H1 (cell line): ENCODE data around the gene LDLRAD4. TPM values are rescaled to one million over a fixed set of nuclear protein-coding genes. Genes with fewer than 3 reads are reported as not detected.
A peak's percentile ranks its signal among the peaks of the same experiment; 100 is the strongest.

Source experiments
- CTCF ChIA-PET: fragments of 300-600 bp; sonication (Branson Sonifier 250); formaldehyde crosslinking; loops from one replicate; lab custom pipeline; 2021; ENCODE audit not compliant: partially characterized antibody; lab: Charles Lee
- POLR2A ChIA-PET: fragments of 300-600 bp; sonication (Branson Sonifier 250); formaldehyde crosslinking; loops from one replicate; lab custom pipeline; 2021; ENCODE audit warnings: inconsistent platforms; ENCODE audit not compliant: partially characterized antibody; lab: Charles Lee
- DNase-seq, 2 experiments: peaks; one replicate each; pipeline versions ENCODE4 v3.0.0 to v3.0.0-alpha.2; 2010 to 2022; ENCODE audit warnings: low spot score in 2 of 2, low read depth in 1 of 2, mixed read lengths in 1 of 2
- FAIRE-seq: peaks from 2 replicates; lab custom pipeline; 2011; peaks lifted over from hg19 to GRCh38; lab: Jason Lieb, UNC
- H2AFZ ChIP-seq: 2 replicates; pipeline ENCODE4 v1.8.1; 2012; ENCODE audit warnings: low read length, inconsistent platforms
- H2AK5ac ChIP-seq: 2 replicates; pipeline ENCODE4 v1.6.1; 2013; ENCODE audit warnings: low read depth, low read length
- H2BK120ac ChIP-seq: replicated peaks from 2 replicates; pipeline ENCODE3; 2013; ENCODE audit warnings: low read depth, low read length, inconsistent platforms
- H2BK12ac ChIP-seq: 2 replicates; pipeline ENCODE4 v1.6.1; 2013; ENCODE audit warnings: low read depth, low read length
- H2BK15ac ChIP-seq: 2 replicates; pipeline ENCODE4 v1.6.1; 2013; ENCODE audit warnings: low read length
- H2BK20ac ChIP-seq: 2 replicates; pipeline ENCODE4 v1.6.1; 2013; ENCODE audit warnings: low read length
- H2BK5ac ChIP-seq: 2 replicates; pipeline ENCODE4 v1.6.1; 2013; ENCODE audit warnings: low read depth, low read length
- H3K14ac ChIP-seq: 2 replicates; pipeline ENCODE4 v1.6.1; 2013; ENCODE audit warnings: inconsistent platforms; ENCODE audit not compliant: insufficient read length
- H3K18ac ChIP-seq: 2 replicates; pipeline ENCODE4 v1.6.1; 2013; ENCODE audit warnings: low read length; ENCODE audit errors: extremely low read depth
- H3K23ac ChIP-seq: 2 replicates; pipeline ENCODE4 v1.6.1; 2013; ENCODE audit warnings: inconsistent platforms; ENCODE audit not compliant: insufficient read length
- H3K23me2 ChIP-seq: 2 replicates; pipeline ENCODE4 v1.6.1; 2013; ENCODE audit warnings: low read depth, low read length
- H3K27ac ChIP-seq: 2 replicates; pipeline ENCODE4 v1.6.1; 2011; ENCODE audit warnings: low read depth, low read length, inconsistent platforms
- H3K27me3 ChIP-seq, 4 experiments: replicated peaks in 1 of 4; 1 replicate in 1 of 4; 2 replicates in 3 of 4; pipeline versions ENCODE4 v1.6.1 to v1.8.1; 2011 to 2013; ENCODE audit warnings: low read length in 3 of 4, mild to moderate bottlenecking in 3 of 4, inconsistent platforms in 2 of 4, mixed read lengths in 2 of 4, moderate library complexity in 1 of 4; ENCODE audit not compliant: control insufficient read depth in 3 of 4, insufficient read depth in 3 of 4; ENCODE audit errors: extremely low read depth in 1 of 4
- H3K36me3 ChIP-seq, 4 experiments: 2 replicates each; pipeline versions ENCODE4 v1.6.1 to v1.8.1; 2011 to 2013; ENCODE audit warnings: mild to moderate bottlenecking in 4 of 4, low read length in 3 of 4, moderate library complexity in 2 of 4, control low read depth in 1 of 4, inconsistent platforms in 1 of 4; ENCODE audit not compliant: insufficient read depth in 4 of 4, control insufficient read depth in 2 of 4
- H3K4ac ChIP-seq: replicated peaks from 2 replicates; pipeline ENCODE3; 2013; ENCODE audit warnings: low read length, low read depth, mixed read lengths, inconsistent platforms; ENCODE audit not compliant: insufficient read length
- H3K4me1 ChIP-seq, 4 experiments: replicated peaks in 1 of 4; 1 replicate in 1 of 4; 2 replicates in 3 of 4; pipeline versions ENCODE4 v1.6.1 to v1.8.1; 2011 to 2013; ENCODE audit warnings: low read length in 3 of 4, inconsistent platforms in 2 of 4, mixed read lengths in 1 of 4; ENCODE audit not compliant: insufficient read depth in 4 of 4, control insufficient read depth in 3 of 4
- H3K4me2 ChIP-seq, 2 experiments: 2 replicates each; pipeline versions ENCODE4 v1.6.1 to v1.8.1; 2011 to 2013; ENCODE audit warnings: low read depth in 2 of 2, low read length in 2 of 2, control low read depth in 1 of 2, inconsistent platforms in 1 of 2, mild to moderate bottlenecking in 1 of 2; ENCODE audit not compliant: insufficient read depth in 1 of 2
- H3K4me3 ChIP-seq, 4 experiments: fragments of 200-600, 300-600 bp in 1 of 4; sonication (generic), shearing (Covaris generic), sonication (Bioruptor Twin) in 1 of 4; 2 replicates each; pipeline versions ENCODE4 v1.5.1 to v1.8.1; 2011 to 2016; ENCODE audit warnings: low read length in 4 of 4, low read depth in 3 of 4, control low read depth in 2 of 4, inconsistent platforms in 2 of 4, mild to moderate bottlenecking in 2 of 4, mixed read lengths in 1 of 4, moderate library complexity in 1 of 4; ENCODE audit not compliant: insufficient read depth in 2 of 4; ENCODE audit errors: extremely low read depth in 1 of 4
- H3K56ac ChIP-seq: replicated peaks from 2 replicates; pipeline ENCODE3; 2013; ENCODE audit warnings: low read depth, mild to moderate bottlenecking, mixed read lengths, low read length, inconsistent platforms; ENCODE audit not compliant: insufficient read length
- H3K79me1 ChIP-seq: 2 replicates; pipeline ENCODE4 v1.6.1; 2013; ENCODE audit warnings: low read depth, low read length, control low read depth
- H3K79me2 ChIP-seq, 2 experiments: 2 replicates each; pipeline versions ENCODE4 v1.6.1 to v1.8.1; 2012 to 2013; ENCODE audit warnings: low read length in 2 of 2, mild to moderate bottlenecking in 2 of 2, inconsistent platforms in 1 of 2; ENCODE audit not compliant: insufficient read depth in 2 of 2, control insufficient read depth in 1 of 2
- H3K9ac ChIP-seq, 4 experiments: replicated peaks in 1 of 4; 1 replicate in 1 of 4; 2 replicates in 3 of 4; pipeline versions ENCODE4 v1.6.1 to v1.8.1; 2011 to 2013; ENCODE audit warnings: low read depth in 3 of 4, low read length in 3 of 4, control low read depth in 2 of 4, mild to moderate bottlenecking in 2 of 4, moderate library complexity in 2 of 4, inconsistent platforms in 1 of 4; ENCODE audit errors: extremely low read depth in 1 of 4
- H3K9me3 ChIP-seq, 2 experiments: 2 replicates each; pipeline versions ENCODE4 v1.6.1 to v1.8.1; 2012 to 2013; ENCODE audit warnings: mild to moderate bottlenecking in 2 of 2, moderate library complexity in 2 of 2, control low read depth in 1 of 2, inconsistent platforms in 1 of 2, low read depth in 1 of 2, low read length in 1 of 2, mixed read lengths in 1 of 2; ENCODE audit not compliant: insufficient read depth in 2 of 2
- H4K20me1 ChIP-seq, 2 experiments: replicated peaks in 1 of 2; 2 replicates each; pipeline versions ENCODE3 to v1.8.1; 2011 to 2013; ENCODE audit warnings: inconsistent platforms in 2 of 2, low read length in 2 of 2, mild to moderate bottlenecking in 1 of 2; ENCODE audit not compliant: insufficient read depth in 2 of 2, control insufficient read depth in 1 of 2
- H4K5ac ChIP-seq: 2 replicates; pipeline ENCODE4 v1.6.1; 2013; ENCODE audit warnings: low read length, low read depth, mixed read lengths, inconsistent platforms; ENCODE audit not compliant: insufficient read length
- H4K8ac ChIP-seq: 2 replicates; pipeline ENCODE4 v1.8.0; 2013; ENCODE audit warnings: mild to moderate bottlenecking, moderate library complexity, low read length, inconsistent platforms; ENCODE audit not compliant: insufficient read depth; ENCODE audit errors: extremely low read depth
- H4K91ac ChIP-seq: replicated peaks from 2 replicates; pipeline ENCODE3; 2013; ENCODE audit warnings: low read length, mixed read lengths, inconsistent platforms; ENCODE audit not compliant: insufficient read length
- BACH1 ChIP-seq: IDR thresholded peaks from 2 replicates; pipeline ENCODE4 v1.6.1; 2012; ENCODE audit warnings: low read length, improper control_type of control experiment
- CEBPB ChIP-seq: IDR thresholded peaks from 2 replicates; pipeline ENCODE4 v1.6.1; 2012; ENCODE audit warnings: low read depth, low read length
- JUND ChIP-seq: IDR thresholded peaks from 2 replicates; pipeline ENCODE4 v1.6.1; 2011; ENCODE audit warnings: mild to moderate bottlenecking, improper control_type of control experiment, low read length
- MAFK ChIP-seq: IDR thresholded peaks from 2 replicates; pipeline ENCODE4 v1.6.1; 2012; ENCODE audit warnings: low read depth, mild to moderate bottlenecking, improper control_type of control experiment, low read length
- NANOG ChIP-seq: IDR thresholded peaks from 2 replicates; pipeline ENCODE4 v1.6.1; 2011; ENCODE audit warnings: low read length, low read depth, mild to moderate bottlenecking, inconsistent platforms; ENCODE audit not compliant: insufficient read depth, poor library complexity, severe bottlenecking
- NRF1 ChIP-seq: IDR thresholded peaks from 2 replicates; pipeline ENCODE4 v1.6.1; 2011; ENCODE audit warnings: mild to moderate bottlenecking, low read depth, low read length, improper control_type of control experiment
- RFX5 ChIP-seq: IDR thresholded peaks from 2 replicates; pipeline ENCODE4 v1.6.1; 2011; ENCODE audit warnings: low read depth, low read length, improper control_type of control experiment, borderline replicate concordance
- SIN3A ChIP-seq, 2 experiments: IDR thresholded peaks in 1 of 2; conservative IDR thresholded peaks in 1 of 2; 2 replicates each; pipeline ENCODE4 v1.6.1; 2011 to 2012; ENCODE audit warnings: low read length in 2 of 2, improper control_type of control experiment in 1 of 2, low read depth in 1 of 2, mild to moderate bottlenecking in 1 of 2
- SP2 ChIP-seq: IDR thresholded peaks from 2 replicates; pipeline ENCODE4 v1.6.1; 2012; ENCODE audit warnings: mild to moderate bottlenecking, low read length, inconsistent platforms
- TAF1 ChIP-seq: IDR thresholded peaks from 2 replicates; pipeline ENCODE4 v1.6.1; 2011; ENCODE audit warnings: mild to moderate bottlenecking, low read depth, low read length
- TBP ChIP-seq: IDR thresholded peaks from 2 replicates; pipeline ENCODE4 v1.6.1; 2011; ENCODE audit warnings: low read depth, low read length, improper control_type of control experiment
- WGBS, 2 experiments: shearing (Covaris generic) in 1 of 2; methylation state at CpG; one replicate each; pipeline versions ENCODE4 v1.1.6 to v1.1.7; 2013 to 2015; ENCODE audit warnings: low lambda C conversion rate in 2 of 2, mixed read lengths in 2 of 2, inconsistent platforms in 1 of 2, low coverage in 1 of 2, missing lambda C conversion rate in 1 of 2; ENCODE audit not compliant: insufficient replicate concordance in 2 of 2, insufficient coverage in 1 of 2, insufficient read length in 1 of 2; ENCODE audit errors: extremely low coverage in 1 of 2, missing lambda C conversion rate in 1 of 2; 5-methylcytosine and 5-hydroxymethylcytosine counted together
- polyA plus RNA-seq, 7 experiments: library from polyadenylated mRNA; depleted of rRNA in 3 of 7; stranded (reverse) in 5 of 7; unstranded in 2 of 7; fragments of >200 nt in 5 of 7; fragments of 200-250 nt in 2 of 7; gene quantifications; 1 replicate in 5 of 7; 2 replicates in 1 of 7; 4 replicates in 1 of 7; pipeline versions ENCODE4 v1.2.1 to v1.2.3, GENCODE V29; 2011 to 2013; ENCODE audit warnings: missing spikeins in 2 of 7, mixed read lengths in 2 of 7
- total RNA-seq: library from RNA; stranded (reverse); fragmentation: NEBNext Ultra II Directional; extraction: Animal tissue kit (Norgen Biotek cat#: 25700); gene quantifications from 2 replicates; pipeline ENCODE4 v1.2.1, GENCODE V29; 2021
- TF ChIP-seq, protein P1 (sequence below): IDR thresholded peaks from 2 replicates; pipeline ENCODE4 v1.6.1; 2011; ENCODE audit warnings: low read length, improper control_type of control experiment

LDLRAD4 gene
- total and polyA plus RNA-seq, 2 of the 8 experiments (the other 6 are each of a cell fraction or from before 2014, with no cell fraction given), result 0.77 to 1.4 TPM

DNA sequence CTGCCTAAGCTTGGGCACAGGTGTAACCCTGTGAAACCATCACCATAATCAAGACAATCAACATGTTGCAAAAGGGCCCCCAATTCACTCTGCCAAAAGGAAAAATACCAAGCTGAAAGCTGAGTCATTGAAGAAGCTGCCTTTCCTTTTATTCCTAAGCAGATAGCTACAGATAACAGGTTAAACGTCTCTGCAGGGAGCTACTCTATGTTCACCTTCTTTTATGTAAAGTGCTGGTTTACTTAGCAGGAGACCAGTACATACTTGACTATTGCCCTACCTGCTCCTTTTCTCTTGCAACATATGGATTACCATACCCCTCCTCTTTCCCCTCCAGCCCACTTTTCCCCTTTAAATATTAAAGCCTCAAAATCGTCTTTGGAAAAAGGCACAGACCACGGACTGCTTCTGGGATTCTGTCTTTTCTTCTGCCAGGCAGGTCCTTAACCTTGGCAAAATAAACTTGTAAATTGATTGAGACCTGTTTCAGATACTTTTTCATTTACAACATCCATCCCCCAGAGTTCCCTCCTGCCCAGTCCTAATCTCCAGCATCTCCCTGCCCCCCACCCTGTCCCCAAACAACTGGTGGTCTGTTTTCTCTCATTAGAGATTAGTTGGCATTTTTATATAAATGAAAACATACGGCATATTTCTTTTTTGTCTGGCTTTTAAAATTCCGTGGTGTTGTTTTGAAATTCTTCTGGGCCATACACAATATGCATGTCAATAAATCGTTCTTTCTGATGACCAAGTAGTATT is 37.8 kb upstream of the LDLRAD4 start:
- H3K9ac ChIP-seq, result no peak overlapping the region
- no peak overlapping the region for H3K56ac ChIP-seq
- no peaks in the 10 kb centered on the region for H4K20me1 ChIP-seq
- no peaks in the 10 kb centered on the region for H3K79me1 ChIP-seq
- H4K8ac ChIP-seq, result no peak overlapping the region
- CTCF ChIA-PET, result interaction anchor here (0.5 to 6.9 kb wide), 4 partner anchors 22 to 464 kb away, joined by 3 to 30 read pairs (median 3); no protein-coding TSS in a partner anchor
- no peaks in the 10 kb centered on the region; a peak in 1 of 7 replicates for H3K27me3 ChIP-seq
- no peak for FAIRE-seq
- DNase-seq, result no peak
- no peak overlapping the region for H3K4me2 ChIP-seq
- H2AK5ac ChIP-seq, result no peak overlapping the region
- no peaks in the 10 kb centered on the region for H3K36me3 ChIP-seq
- no peak overlapping the region for H4K91ac ChIP-seq
- no peak overlapping the region for H3K23ac ChIP-seq
- no peak overlapping the region for H3K18ac ChIP-seq
- H3K4me1 ChIP-seq, result 0 out of 7 replicates have a peak, but pooled peaks cover 0 to 3% (median 0%) of the 10 kb centered on the region in 4 experiments
- POLR2A ChIA-PET, result no interaction called here
- no peak overlapping the region for H2BK120ac ChIP-seq
- H3K4ac ChIP-seq, result no peak overlapping the region
- H3K27ac ChIP-seq, result no peak overlapping the region
- no peak overlapping the region for H2BK20ac ChIP-seq
- no peak overlapping the region for H2BK15ac ChIP-seq
- H3K79me2 ChIP-seq, result no peaks in the 10 kb centered on the region
- no peaks in the 10 kb centered on the region; a peak in 1 of 4 replicates for H3K9me3 ChIP-seq
- H2AFZ ChIP-seq, result no peak overlapping the region
- no peaks in the 10 kb centered on the region for H3K23me2 ChIP-seq
- no peak overlapping the region for H3K4me3 ChIP-seq
- H3K14ac ChIP-seq, result no peak overlapping the region
- no peak overlapping the region for H2BK5ac ChIP-seq
- 59% methylated on average over 6 of the region's 6 CpGs; no CpG with 5 or more reads in 1 of the 2 experiments for WGBS, 2 experiments
- no peak overlapping the region for H2BK12ac ChIP-seq
- H4K5ac ChIP-seq, result no peak overlapping the region
- TF ChIP-seq RFX5 (no peak), TBP (no peak), NRF1 (no peak), SP2 (no peak), SIN3A (conservative IDR thresholded peaks at IDR 0.05 in 1 of 2, IDR thresholded peaks at IDR 0.05 in 1 of 2; ENCODE audit: low read depth in 1 of 2, low read length in 2 of 2) (no peak), BACH1 (peak; percentile 66), TAF1 (no peak), NANOG (no peak), JUND (peak; percentile 49; the same call in 1 of the 2 replicates), CEBPB (peak; percentile 54; the same call in 1 of the 2 replicates), MAFK (peak; percentile 59; the same call in 1 of the 2 replicates)
- TF ChIP-seq, protein P1, sequence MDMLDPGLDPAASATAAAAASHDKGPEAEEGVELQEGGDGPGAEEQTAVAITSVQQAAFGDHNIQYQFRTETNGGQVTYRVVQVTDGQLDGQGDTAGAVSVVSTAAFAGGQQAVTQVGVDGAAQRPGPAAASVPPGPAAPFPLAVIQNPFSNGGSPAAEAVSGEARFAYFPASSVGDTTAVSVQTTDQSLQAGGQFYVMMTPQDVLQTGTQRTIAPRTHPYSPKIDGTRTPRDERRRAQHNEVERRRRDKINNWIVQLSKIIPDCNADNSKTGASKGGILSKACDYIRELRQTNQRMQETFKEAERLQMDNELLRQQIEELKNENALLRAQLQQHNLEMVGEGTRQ, result no peak
